Fibroblast of villous mesenchyme (primary cell): ENCODE data around the gene TLDC2. TPM values are rescaled to one million over a fixed set of nuclear protein-coding genes. Genes with fewer than 3 reads are reported as not detected.

ENCODE experiments used
- DNase-seq: peaks from one replicate; pipeline ENCODE4 v3.0.0-alpha.2; 2010; ENCODE audit warnings: low read depth
- H3K4me3 ChIP-seq: 2 replicates; pipeline ENCODE4 v1.5.1; 2011; ENCODE audit warnings: low read depth, mild to moderate bottlenecking, low read length
- total RNA-seq: library from RNA; depleted of rRNA; stranded (reverse); fragments of >200 nt; gene quantifications from 2 replicates; pipeline ENCODE4 v1.2.3, GENCODE V29; 2012
- TF ChIP-seq, protein P1 (sequence below): IDR thresholded peaks from 2 replicates; pipeline ENCODE4 v1.5.1; 2012; ENCODE audit warnings: low read depth, mild to moderate bottlenecking, low read length; ENCODE audit not compliant: insufficient read depth

TLDC2 gene
- total RNA-seq, 1 donor, result not detected

DNA sequence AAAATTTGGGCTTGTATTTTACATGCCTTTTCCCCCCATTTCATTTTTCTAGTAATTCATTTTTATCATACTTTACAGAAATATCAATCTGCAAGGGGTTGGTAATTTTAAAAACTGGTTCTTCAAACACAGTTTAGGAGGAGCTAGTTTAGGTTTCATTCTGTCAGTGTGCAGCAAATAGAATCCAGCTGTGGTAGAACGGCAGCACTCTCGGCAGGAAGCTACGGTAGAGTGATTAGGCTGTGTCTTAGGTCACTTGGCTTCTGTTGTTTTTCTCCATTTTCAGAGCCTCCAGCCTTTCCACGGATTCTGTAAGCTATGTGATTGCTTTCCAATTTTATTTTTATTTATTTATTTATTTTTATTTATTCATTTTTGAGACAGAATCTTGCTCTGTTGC is 32.7 kb downstream of the TLDC2 start:
- DNase-seq, result no peak
- TF ChIP-seq, protein P1, sequence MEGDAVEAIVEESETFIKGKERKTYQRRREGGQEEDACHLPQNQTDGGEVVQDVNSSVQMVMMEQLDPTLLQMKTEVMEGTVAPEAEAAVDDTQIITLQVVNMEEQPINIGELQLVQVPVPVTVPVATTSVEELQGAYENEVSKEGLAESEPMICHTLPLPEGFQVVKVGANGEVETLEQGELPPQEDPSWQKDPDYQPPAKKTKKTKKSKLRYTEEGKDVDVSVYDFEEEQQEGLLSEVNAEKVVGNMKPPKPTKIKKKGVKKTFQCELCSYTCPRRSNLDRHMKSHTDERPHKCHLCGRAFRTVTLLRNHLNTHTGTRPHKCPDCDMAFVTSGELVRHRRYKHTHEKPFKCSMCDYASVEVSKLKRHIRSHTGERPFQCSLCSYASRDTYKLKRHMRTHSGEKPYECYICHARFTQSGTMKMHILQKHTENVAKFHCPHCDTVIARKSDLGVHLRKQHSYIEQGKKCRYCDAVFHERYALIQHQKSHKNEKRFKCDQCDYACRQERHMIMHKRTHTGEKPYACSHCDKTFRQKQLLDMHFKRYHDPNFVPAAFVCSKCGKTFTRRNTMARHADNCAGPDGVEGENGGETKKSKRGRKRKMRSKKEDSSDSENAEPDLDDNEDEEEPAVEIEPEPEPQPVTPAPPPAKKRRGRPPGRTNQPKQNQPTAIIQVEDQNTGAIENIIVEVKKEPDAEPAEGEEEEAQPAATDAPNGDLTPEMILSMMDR, result no peak
- H3K4me3 ChIP-seq, result no peak overlapping the region

DNA sequence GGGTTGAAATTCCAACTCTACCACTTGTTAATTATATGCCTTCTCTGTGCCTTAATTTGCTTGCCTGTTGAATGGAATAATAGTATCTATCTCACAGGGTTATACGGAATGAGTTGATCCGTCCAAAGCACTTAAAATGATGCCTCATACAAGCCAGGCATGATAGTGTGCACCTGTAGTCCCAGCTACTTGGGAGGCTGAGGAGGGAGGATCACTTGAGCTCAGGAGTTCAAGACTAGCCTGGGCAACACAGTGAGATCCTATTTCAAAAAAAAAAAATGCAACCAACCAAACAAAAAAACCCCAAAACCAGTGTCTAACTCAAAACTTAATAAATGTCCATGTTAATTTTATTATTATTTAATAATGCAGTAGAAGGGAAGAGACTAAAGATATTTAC is 40.3 kb downstream of the TLDC2 start:
- TF ChIP-seq, protein P1, result no peak
- H3K4me3 ChIP-seq, result no peak overlapping the region
- no peak for DNase-seq

DNA sequence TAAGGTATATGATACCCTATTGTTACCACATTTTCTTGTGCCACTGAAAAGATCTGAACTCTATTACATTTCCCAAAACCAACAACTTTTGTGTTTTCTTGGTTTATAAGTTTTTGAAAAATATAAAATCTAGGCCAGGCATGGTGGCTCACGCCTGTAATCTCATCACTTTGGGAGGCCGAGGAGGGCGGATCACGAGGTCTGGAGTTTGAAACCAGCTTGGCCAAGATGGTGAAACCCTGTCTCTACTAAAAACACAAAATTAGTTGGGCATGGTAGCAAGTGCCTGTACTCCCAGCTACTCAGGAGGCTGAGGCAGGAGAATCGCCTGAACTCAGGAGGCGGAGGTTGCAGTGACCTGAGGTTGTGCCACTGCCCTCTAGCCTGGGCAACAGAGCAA is 41.3 kb downstream of the TLDC2 start:
- H3K4me3 ChIP-seq, result no peak overlapping the region
- TF ChIP-seq, protein P1, result no peak
- no peak for DNase-seq

DNA sequence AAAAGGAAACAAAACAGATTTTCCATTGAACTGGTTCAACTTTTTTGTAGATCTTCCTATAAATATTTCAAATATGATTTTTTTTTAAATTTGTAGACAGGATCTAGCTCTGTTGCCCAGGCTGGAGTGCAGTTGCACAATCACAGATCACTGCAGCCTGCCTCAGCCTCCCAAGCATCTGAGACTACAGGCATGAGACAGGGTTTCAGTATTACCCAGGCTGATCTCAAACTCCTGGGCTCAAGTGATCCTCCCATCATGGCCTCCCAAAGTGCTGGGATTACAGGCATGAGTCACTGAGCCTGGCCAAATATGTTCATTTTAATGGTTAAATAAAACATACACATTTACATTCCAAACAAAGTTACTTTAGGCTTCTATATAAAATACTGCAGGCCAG is 42.0 kb downstream of the TLDC2 start:
- TF ChIP-seq, protein P1, result no peak
- DNase-seq, result peak; percentile 21
- H3K4me3 ChIP-seq, result no peak overlapping the region

DNA sequence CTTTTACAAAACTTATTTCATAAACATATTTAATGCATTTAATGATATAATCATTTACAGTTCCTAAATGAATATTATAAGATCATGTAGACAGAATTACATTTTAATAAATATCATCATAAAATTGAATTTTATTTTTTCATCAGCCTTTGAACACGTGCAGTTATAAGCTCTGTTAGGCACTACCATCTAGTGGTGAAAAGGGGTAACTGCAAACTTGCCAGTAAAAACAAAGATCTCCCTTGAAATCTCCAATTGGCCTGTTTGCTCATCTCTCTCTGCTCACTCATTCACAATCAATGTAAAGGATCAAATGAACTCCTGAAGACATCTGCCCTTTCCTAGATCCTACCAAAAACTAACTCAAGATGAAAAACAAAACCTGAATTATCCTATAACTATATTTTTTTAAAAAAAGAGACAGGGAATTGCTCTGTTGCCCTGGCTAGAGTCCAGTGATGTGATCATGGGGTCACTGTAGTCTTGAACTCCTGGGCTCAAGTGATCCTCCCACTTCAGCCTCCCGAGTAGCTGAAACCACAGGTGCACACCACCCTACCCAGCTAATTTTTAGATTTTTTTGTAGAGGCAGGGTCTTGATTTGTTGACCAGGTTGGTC is 43.9 kb downstream of the TLDC2 start:
- TF ChIP-seq, protein P1, result peak; percentile 91
- H3K4me3 ChIP-seq, result no peak overlapping the region
- DNase-seq, result peak; percentile 72

DNA sequence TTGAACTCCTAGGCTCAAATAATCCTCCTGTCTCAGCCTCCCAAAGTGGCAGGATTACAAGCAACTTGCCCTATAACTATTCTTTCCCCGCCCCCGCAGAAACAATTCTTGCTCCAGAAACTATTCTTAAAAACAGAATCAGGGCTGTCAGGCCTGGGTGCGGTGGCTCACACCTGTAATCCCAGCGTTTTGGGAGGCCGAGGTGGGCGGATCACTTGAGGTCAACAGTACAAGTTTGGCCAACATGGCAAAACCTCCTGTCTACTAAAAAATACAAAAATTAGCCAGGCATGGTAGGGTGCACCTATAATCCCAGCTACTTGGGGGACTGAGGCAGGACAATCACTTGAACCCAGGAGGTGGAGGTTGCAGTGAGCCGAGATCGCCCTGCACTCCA is 44.4 kb downstream of the TLDC2 start:
- TF ChIP-seq, protein P1, result no peak
- no peak overlapping the region for H3K4me3 ChIP-seq
- DNase-seq, result no peak
